HG02588 (cell line): Measurements from ENCODE around the gene ABCA10.
"Not testable (repeated sequence)": the region's sequence is repeated elsewhere in the genome, so short reads cannot be mapped to it uniquely, and the experiment has no call there.

Experiments used
- ATAC-seq: cut with Tn5 transposase; IDR thresholded peaks from one replicate; pipeline ENCODE4 v1.9.1; 2021; ENCODE audit warnings: mild to moderate bottlenecking, moderate library complexity; ENCODE audit not compliant: unreplicated experiment

The ABCA10 gene, protein sequence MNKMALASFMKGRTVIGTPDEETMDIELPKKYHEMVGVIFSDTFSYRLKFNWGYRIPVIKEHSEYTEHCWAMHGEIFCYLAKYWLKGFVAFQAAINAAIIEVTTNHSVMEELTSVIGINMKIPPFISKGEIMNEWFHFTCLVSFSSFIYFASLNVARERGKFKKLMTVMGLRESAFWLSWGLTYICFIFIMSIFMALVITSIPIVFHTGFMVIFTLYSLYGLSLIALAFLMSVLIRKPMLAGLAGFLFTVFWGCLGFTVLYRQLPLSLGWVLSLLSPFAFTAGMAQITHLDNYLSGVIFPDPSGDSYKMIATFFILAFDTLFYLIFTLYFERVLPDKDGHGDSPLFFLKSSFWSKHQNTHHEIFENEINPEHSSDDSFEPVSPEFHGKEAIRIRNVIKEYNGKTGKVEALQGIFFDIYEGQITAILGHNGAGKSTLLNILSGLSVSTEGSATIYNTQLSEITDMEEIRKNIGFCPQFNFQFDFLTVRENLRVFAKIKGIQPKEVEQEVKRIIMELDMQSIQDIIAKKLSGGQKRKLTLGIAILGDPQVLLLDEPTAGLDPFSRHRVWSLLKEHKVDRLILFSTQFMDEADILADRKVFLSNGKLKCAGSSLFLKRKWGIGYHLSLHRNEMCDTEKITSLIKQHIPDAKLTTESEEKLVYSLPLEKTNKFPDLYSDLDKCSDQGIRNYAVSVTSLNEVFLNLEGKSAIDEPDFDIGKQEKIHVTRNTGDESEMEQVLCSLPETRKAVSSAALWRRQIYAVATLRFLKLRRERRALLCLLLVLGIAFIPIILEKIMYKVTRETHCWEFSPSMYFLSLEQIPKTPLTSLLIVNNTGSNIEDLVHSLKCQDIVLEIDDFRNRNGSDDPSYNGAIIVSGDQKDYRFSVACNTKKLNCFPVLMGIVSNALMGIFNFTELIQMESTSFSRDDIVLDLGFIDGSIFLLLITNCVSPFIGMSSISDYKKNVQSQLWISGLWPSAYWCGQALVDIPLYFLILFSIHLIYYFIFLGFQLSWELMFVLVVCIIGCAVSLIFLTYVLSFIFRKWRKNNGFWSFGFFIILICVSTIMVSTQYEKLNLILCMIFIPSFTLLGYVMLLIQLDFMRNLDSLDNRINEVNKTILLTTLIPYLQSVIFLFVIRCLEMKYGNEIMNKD (N-terminal part only)

DNA sequence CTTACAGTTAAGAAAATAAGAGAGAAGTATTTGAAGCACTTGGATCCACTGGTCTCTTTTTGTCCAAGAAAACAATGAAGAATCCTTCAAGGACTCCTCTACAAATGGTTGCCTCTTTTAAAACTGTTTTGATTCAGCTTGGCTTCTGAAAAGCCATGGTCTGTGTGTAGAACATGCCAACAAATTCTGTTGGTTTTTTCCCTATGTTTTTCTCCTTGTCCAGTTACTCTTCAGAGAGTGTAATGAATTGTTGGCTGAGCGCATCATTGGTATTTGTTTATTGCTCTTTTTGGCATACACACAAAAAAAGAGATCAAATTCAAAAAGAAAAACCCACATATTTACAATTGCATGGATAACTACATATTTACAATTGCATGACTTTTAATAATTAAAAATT lies at the start of gene ABCA10:
TSS of gene ABCA10 (minus strand) at position 249 of the 400 bp plus-strand sequence. CDS start 3,466 bp downstream, outside the sequence.
- ATAC-seq = no peak

DNA sequence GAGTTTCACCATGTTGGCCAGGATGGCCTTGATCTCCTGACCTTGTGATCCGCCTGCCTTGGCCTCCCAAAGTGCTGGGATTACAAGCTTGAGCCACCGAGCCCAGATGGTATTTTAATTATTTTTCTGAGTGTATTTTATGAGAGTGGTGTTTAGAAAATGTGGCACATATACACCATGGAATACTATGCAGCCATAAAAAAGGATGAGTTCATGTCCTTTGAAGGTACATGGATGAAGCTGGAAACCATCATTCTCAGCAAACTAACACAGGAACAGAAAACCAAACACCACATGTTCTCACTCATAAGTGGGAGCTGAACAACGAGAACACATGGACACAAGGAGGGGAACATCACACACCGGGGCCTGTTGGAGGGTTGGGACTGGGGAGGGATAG lies 47.7 kb upstream of the ABCA10 start:
- not testable (repeated sequence) for ATAC-seq

DNA sequence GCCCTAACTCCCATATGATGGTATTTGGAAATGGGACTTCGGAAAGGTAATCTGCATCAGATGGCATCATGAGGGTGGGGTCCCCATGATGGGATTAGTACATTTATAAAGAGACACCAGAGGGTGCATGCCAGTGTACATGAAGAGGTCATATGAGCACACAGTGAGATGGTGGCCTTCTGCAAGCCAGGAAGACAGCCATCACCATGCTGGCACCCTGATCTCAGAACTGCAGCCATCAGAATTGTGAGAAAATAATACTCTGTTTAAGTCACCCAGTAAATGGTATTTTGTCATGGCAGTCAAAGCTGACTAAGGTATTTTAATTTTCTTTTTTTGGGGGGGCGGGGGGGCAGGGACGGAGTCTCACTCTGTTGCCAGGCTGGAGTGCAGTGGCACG lies 47.1 kb upstream of the ABCA10 start:
- ATAC-seq = no peak

DNA sequence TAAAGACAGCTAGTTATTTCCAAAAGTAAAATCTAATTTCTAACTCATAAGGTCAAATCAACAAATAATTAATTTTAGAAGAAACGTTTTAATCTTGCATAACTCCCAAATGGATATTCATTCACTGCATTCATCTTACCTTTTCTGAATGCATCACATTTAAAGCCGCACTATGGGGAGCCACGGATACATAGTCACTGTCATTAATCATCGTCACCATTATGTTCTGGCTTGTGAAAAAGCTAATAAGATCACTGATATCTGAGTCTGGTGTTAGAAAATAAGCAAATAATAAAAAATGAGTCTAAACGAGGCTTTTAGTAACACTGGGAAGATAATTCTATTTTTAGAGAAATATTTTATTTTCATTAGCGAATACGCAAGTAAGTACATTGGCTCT lies 42.4 kb upstream of the ABCA10 start:
- no peak for ATAC-seq

DNA sequence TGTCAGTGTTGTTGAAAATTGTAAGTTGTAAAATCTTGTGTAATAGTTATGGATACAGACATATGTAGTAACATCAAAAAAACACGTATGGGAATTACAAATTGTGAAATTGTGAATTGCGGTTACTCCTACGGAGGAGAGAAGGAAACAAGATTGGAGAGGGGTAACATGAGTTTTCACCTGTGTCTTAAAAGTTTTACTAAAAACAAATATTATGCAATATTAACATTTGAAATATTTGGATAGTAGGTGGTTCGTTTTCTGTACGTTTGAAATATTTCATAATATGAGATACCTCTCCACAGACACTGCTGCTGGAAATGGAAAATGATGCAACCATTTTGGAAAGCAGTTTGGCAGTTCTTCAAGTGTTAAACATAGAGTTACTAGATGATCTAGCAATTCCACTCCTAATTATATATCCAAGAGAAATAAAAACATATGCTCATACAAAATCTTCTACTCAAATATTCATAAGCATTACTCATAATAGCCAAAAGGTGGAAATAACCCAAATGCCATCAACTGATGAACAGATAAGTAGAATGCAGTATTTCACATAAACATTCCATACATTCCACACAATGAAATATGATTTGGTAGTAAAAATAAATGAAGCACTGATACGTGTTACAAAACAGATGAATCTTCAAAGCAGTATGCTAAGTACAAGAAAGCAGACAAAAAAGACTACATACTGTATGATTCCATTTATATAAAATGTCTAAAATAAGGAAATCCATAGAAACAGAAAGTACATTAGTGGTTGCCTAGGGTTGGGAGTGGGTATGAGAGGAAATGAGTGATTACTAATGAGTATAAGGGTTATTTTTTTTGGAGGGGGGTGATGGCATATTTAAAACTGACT lies 40.7 kb upstream of the ABCA10 start:
- ATAC-seq = no peak

DNA sequence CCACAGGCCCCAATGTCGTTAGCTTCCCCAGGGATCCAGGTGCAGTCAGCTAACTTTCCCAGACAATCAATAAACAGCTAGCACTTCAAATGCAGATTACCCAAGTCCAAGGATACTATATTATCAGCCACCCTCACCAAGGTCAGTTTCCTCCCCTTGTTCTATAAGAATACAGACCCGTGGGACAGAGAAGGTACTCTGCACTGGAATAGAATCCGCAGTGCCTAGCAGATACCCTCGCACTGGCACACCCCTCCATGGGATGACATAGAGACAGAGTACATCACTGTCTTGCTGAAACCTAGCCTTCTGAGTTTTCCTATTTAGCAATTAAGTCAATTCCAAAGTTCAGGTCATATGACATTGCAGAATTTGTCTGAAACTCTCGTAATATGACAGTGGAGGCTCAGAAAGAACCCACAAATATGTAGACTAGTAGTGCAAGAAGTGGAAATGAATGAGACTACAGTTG lies 40.0 kb upstream of the ABCA10 start:
- ATAC-seq = no peak

DNA sequence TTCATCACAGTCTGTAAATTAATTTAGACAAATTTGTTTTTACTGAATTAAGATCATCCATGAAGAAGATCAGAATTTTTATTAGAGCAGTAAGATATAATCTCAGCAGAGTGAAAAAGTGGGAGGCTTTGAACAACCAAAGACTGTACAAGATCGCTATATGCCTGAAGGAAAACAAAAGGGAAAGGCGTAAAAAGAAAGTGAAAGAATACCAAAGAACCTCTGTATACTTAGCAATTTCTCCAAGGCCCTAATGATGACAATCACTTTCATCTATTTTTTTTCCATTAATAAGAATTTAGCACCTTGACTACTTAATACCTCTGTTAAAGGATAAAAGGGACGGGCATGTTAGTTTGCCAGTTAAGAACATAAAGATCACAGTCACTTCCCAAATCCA lies 38.6 kb upstream of the ABCA10 start:
- no peak for ATAC-seq

DNA sequence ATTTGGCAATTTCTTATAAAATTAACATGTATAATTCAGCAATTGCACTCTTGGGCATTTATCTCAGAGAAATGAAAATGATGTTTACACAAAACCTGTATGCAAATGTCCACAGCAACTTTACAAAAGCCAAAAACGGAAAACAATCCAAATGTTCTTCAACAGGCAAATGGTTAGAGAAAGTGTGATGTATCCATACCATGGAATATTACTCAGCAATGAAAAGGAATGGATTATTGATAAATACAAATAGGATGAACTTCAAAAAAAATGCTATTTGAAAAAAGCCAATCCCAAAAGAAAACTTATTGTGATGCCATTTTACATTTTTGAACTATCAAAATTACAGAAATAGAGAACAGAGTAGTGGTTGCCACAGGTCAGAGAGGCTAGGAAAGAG lies 37.2 kb upstream of the ABCA10 start:
- no peak for ATAC-seq

DNA sequence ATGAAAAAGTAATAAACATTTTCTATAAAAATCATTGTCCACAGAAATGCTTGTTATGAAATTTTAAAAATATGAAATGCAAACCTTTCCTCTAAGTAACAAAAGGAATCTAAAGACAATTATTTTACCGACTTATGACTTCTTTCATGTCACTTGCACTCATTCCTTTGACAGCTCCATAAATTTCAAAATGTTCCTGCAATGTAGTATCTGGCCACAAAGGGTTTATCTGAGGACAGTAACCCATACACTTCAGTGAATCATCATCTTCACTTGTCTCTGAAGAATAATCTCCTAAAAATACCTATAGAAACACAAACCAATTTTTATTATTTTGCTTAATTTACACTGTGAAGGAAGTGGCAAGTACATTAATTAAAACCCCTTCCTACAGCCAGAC lies 25.6 kb upstream of the ABCA10 start:
- no peak for ATAC-seq

DNA sequence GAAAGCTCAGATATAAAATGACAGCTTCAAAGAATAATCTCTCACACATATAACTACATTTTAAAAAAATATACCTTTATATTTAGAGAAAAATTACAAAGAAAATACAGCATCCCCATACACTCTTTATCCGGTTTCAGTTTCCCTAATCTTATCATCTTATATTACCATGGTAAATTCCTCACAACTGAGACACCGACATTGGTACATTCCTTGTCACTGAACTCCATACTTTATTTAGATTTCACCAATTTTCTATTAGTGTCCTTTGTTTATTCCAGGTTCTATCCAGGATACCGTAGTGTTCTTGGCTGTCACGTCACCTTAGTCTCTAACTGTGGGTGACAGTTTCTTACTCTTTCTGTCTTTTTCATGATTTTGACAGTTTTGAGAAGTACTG lies 22.0 kb upstream of the ABCA10 start:
- no peak for ATAC-seq

DNA sequence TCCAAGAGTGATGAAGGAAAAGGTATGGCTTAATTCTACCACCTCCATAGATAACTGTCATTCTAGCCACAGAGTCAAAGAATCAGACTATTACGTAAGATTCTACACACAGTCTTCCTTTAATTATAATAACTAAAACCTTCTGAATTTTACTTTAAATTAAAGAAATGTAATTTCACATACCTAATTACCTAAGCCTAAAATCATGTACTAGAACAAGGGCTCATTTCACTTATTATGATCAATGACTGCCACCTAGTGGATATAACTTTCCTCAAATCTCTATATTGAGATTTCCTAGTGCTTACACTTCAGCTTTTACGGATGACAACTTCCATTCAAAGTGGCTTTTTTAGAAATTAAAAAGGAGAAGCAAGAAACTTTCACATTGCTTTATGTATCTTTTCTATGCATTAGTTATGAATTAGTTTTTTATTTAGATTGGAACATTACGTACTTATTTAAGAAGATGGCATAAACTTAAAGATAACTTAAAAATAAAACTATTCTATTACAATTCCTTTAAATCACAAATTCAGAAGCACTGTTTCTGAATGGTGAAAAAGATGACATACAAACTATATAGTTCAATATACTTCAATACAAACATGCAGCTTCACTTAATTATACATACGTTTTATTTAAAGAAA lies 18.2 kb upstream of the ABCA10 start:
- no peak for ATAC-seq

DNA sequence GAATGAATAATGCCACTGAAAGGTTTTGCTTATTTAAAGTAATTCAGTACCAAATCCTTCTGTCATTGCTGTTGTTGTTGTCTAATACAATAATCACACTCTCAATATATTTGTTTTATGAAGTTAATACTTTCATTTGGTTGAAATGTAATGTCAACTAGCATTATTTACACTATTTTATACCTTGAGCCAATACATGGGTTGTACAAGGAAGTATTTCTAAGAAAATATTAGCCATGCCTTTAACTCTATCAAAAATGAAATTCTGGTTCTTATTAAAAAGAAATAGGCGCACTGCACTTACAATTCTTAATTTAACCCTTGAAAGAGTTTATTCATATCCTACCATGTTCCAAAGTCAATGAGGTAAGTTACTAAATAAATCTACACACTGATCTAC lies 17.6 kb upstream of the ABCA10 start:
- no peak for ATAC-seq

DNA sequence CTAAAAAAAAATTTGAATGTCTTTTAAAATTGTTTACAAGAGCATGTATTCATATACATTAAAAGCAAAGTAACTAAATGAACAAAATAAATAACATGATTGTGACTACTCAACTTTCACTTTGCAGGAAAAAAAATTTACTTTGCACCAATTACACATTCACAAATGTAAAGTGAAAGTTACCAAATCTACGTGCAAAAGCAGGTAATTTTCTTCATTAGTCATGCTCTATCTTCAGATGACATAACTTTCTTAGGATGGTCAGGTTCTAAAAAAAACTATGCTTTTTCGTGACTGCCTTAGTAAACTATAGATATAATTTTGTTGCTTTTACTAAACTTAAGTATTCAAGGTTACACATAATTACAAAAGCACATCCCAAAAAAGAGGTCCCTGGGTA lies 17.0 kb upstream of the ABCA10 start:
- ATAC-seq = no peak

DNA sequence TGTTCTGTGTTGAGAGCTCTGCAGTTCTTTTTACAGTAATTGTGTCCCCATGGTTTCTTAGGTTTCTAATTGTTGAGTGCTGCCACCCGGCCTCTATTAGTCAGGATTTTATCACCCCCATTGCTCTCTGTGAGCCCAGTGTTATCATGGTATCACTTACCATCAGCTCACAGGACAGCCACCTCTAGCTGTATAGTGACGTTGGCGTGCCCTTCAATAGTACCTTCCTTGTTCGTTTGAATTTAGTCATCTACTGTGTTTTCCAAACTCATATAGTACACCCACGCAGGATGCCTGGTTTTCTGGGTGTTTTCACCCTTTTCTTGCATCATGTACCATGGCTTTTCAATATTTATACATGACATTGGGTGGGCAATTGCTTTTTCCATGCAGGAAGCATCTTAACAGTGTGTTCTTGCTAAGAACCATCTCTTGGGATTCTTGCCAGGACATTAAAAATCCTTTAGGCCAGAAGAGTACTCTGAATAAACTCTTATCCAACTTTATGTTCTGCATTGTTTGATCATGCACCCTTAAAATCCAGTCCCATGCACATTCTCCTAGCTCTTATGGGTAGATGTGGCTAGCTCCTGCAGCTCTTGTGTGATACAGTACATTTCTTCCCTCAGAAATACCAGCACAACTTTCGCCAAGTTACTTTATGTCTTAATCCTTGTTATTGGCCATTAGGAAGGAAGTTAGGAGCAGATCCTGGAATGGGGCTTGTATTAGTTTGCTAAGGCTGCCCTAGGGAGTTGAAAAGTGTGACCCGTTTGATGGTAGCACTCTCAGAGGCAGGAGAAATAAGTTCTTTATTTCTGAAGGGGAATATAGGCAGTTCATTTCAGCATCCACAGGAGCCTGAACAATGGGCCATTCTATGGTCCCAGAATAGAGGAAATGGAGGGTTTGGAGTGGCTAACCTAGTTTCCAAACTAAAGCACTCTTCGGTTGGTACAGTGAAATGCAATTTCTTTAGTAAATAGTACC lies 11.3 kb upstream of the ABCA10 start:
- ATAC-seq = no peak

DNA sequence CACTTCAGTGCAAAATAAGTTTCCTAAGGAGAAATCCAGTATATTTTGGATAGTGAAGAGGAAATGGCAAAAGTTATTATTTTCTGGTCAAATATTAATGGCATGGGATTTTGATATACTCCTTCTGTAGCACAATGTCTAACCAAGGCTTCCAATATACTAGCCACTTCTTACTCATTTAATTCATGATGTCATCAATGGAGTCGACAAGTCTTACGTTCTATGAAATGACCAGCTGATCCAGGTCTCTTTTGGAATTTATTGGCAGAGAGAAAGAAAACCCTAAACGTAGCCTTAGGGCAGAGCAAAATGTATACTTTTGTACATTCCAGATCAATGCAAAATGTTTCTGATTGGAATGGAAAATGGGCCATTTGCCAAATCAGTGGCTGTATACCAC lies 8.3 kb upstream of the ABCA10 start:
- ATAC-seq = no peak

DNA sequence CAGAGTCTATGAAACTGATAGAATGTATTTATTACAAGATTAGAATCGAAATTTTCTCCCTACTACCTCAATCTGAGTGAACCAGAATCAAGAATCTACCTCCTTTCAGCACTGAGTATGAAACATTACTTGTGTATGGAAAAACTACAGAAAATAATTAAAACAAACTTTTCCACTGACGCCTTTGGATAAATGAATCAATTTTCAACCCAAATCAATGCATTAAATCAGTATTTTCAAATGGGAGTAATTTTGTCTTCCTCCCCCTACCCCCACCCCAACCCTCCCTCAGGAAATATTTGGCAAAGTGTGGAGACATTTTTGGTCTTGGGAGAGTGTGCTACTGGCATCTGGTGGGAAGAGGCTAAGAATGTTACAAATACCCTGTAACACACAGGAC lies 7.8 kb upstream of the ABCA10 start:
- ATAC-seq = no peak

DNA sequence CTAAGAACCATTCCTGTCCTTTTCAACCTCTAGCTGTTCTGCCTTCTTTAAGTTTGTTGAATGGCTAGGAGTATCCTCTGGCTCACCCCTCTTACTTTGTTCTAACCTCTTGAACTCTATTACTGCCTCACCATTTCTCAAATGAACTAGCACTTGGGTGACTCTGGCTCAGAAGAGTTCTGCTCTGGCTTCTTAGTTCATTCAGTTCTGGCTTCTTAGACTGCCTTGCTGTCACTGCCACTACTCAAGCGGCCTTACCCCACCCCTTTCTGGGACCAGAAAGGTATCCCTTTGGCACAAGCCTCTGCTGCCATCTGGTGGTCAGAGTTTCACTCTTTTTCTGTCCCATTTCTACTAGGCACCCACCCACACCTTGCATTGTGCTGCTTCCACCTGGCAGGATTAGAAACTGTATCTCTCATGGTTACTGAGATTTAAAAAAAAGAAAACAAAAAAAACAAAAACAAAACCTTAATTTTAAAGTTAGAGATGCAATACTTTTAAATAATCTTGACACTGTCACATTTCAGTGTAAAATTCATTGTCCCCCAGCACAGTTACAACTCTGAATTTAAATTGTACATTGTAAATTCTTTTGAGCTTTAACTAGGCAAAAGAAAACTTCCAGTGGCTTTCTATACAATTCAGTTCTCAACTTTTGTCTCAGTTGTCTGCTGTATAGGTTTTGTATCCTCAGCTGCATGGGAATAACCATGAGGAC lies 6.9 kb upstream of the ABCA10 start:
- ATAC-seq = peak; percentile 94

DNA sequence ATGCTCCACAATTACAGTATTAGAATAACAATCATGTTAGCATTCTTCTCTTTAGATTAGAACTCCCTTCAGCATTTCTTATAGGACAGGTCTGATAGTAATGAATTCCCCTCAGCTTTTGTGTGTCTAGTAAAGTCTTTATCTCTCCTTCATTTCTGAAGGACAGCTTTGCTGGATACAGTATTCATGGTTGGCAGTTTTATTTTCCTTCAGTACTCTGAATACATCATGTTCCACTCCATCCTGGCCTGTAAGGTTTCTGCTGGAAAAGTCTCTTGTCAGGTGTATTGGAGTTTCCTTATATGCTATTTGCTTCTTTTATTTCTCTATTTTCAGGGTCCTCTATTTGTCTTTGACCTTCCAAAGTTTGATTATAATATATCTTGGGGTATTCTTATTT lies 4.0 kb upstream of the ABCA10 start:
- ATAC-seq = no peak
